T-cell (primary cell): ENCODE results near the gene CLEC4F. TPM values are rescaled to one million over a fixed set of nuclear protein-coding genes. Genes with fewer than 3 reads are reported as not detected.
A peak's percentile ranks its signal among the peaks of the same experiment; 100 is the strongest.

Source experiments
- ATAC-seq, 4 experiments: fragments of 200-7000 bp in 3 of 4; fragments of 150-1000 bp in 1 of 4; cut with Tn5 transposase; replicated peaks in 1 of 4; 1 replicate in 3 of 4; 2 replicates in 1 of 4; pipeline ENCODE4 v1.10.0; 2021; ENCODE audit warnings: moderate library complexity in 3 of 4, mild to moderate bottlenecking in 2 of 4, moderate number of reproducible peaks in 1 of 4
- CTCF ChIA-PET, 2 donors: fragments of 300-600 bp; sonication (Branson Sonifier 250); formaldehyde crosslinking; loops; one replicate each; lab custom pipeline; 2022; ENCODE audit warnings: antibody characterized with exemption in 2 of 2; lab: Charles Lee
- POLR2A ChIA-PET, 2 donors: fragments of 300-600 bp; sonication (Branson Sonifier 250); formaldehyde crosslinking; loops; one replicate each; lab custom pipeline; 2022; ENCODE audit warnings: antibody characterized with exemption in 2 of 2; lab: Charles Lee
- DNase-seq, 35 experiments: peaks; one replicate each; pipeline versions ENCODE4 v3.0.0 to v3.0.0-alpha.2; 2013 to 2023
- H3K27ac ChIP-seq: one replicate; pipeline ENCODE4 v1.5.1; 2013; ENCODE audit warnings: low read length
- H3K27me3 ChIP-seq, 2 experiments: replicated peaks in 1 of 2; 1 replicate in 1 of 2; 2 replicates in 1 of 2; pipeline versions ENCODE4 v1.6.1 to v1.7.0; 2013; ENCODE audit warnings: low read length in 1 of 2, mixed read lengths in 1 of 2; ENCODE audit not compliant: control insufficient read depth in 2 of 2, insufficient read depth in 2 of 2; ENCODE audit errors: extremely low read depth in 1 of 2
- H3K36me3 ChIP-seq, 2 donors: 1 replicate in 1 of 2; 2 replicates in 1 of 2; pipeline versions ENCODE4 v1.6.1 to v1.7.0; 2013; ENCODE audit warnings: low read length in 1 of 2; ENCODE audit not compliant: control insufficient read depth in 2 of 2, insufficient read depth in 1 of 2; ENCODE audit errors: extremely low read depth in 1 of 2
- H3K4me1 ChIP-seq, 2 experiments: 1 replicate in 1 of 2; 2 replicates in 1 of 2; pipeline versions ENCODE4 v1.6.1 to v1.7.0; 2013; ENCODE audit warnings: low read length in 2 of 2, mixed read lengths in 1 of 2; ENCODE audit not compliant: insufficient read depth in 2 of 2, control insufficient read depth in 1 of 2; ENCODE audit errors: extremely low read depth in 1 of 2
- H3K4me3 ChIP-seq, 2 donors: 1 replicate in 1 of 2; 2 replicates in 1 of 2; pipeline versions ENCODE4 v1.5.1 to v1.7.0; 2013; ENCODE audit warnings: mild to moderate bottlenecking in 2 of 2, low read length in 1 of 2, moderate library complexity in 1 of 2; ENCODE audit not compliant: control insufficient read depth in 1 of 2; ENCODE audit errors: extremely low read depth in 1 of 2
- H3K9me3 ChIP-seq: 2 replicates; pipeline ENCODE4 v1.7.0; 2013
- H3K27ac Mint-ChIP-seq, 2 donors: one replicate each; pipeline ENCODE4 v1.8.0; 2020 to 2021; ENCODE audit warnings: mild to moderate bottlenecking in 2 of 2, mixed read lengths in 2 of 2
- H3K27me3 Mint-ChIP-seq, 2 donors: one replicate each; pipeline ENCODE4 v1.8.0; 2021 to 2022; ENCODE audit warnings: mixed read lengths in 2 of 2
- H3K36me3 Mint-ChIP-seq: one replicate; pipeline ENCODE4 v1.8.0; 2021; ENCODE audit warnings: mixed read lengths
- H3K4me1 Mint-ChIP-seq, 3 donors: one replicate each; pipeline ENCODE4 v1.8.0; 2020 to 2022; ENCODE audit warnings: mixed read lengths in 3 of 3, mild to moderate bottlenecking in 1 of 3
- H3K4me3 Mint-ChIP-seq, 3 donors: one replicate each; pipeline ENCODE4 v1.8.0; 2020 to 2022; ENCODE audit warnings: mild to moderate bottlenecking in 3 of 3, mixed read lengths in 3 of 3, moderate library complexity in 3 of 3
- H3K9me3 Mint-ChIP-seq, 3 donors: one replicate each; pipeline ENCODE4 v1.8.0; 2020 to 2022; ENCODE audit warnings: mixed read lengths in 3 of 3
- WGBS: methylation state at CpG from one replicate; pipeline ENCODE4 v1.1.5; 2013; ENCODE audit warnings: missing lambda C conversion rate; ENCODE audit not compliant: insufficient coverage; 5-methylcytosine and 5-hydroxymethylcytosine counted together
- total RNA-seq, 35 experiments: library from RNA in 6 of 35; stranded (reverse) in 6 of 35; fragments of 120-200 nt in 1 of 35; gene quantifications; one replicate each; pipeline versions ENCODE4 v1.2.1 to v1.2.4 and lab custom pipeline; 2013 to 2026

Gene CLEC4F
- total RNA-seq (not detected), total RNA-seq (lab: John Stamatoyannopoulos, UW) (0 to 0.22 (median 0) reads per million in 29 experiments)
- total RNA-seq (2013) = not detected

GRCh38 chr2:70820499-70820898, at the start of gene CLEC4F:
CLEC4F (minus strand) TSS chr2:70820599; CDS start chr2:70820523, 76 bp downstream.
- Histone ChIP-seq H3K4me1 (peaks cover 2 to 14% of the 10 kb centered on the region in 2 experiments), H3K4me3 (no peak within 1 kb of the TSS), H3K27ac (no peak within 1 kb of the TSS), H3K9me3 (no peaks in the 10 kb centered on the region), H3K36me3 (no peaks in the 10 kb centered on the region), H3K27me3 (peaks cover 0 to 17% of the 10 kb centered on the region in 2 experiments)
- no peak within 1 kb of the TSS for H3K27ac Mint-ChIP-seq
- CTCF ChIA-PET = no interaction called here
- H3K9me3 Mint-ChIP-seq = no peaks in the 10 kb centered on the region
- peaks cover 8 to 14% of the 10 kb centered on the region in 2 donors for H3K27me3 Mint-ChIP-seq
- peaks cover 0 to 9% (median 0%) of the 10 kb centered on the region in 3 donors for H3K4me1 Mint-ChIP-seq
- 88% methylated on average over 7 of the region's 7 CpGs for WGBS
- POLR2A ChIA-PET = no interaction called here
- no peak within 1 kb of the TSS for H3K4me3 Mint-ChIP-seq
- ATAC-seq (no peak), DNase-seq (no peak)
- no peaks in the 10 kb centered on the region for H3K36me3 Mint-ChIP-seq

- ATAC-seq = no peak
- ChIA-PET CTCF (interaction anchor here (0.6 to 1.0 kb wide), 4 partner anchors 11 to 1676 kb away, joined by 3 to 4 read pairs (median 3); no protein-coding TSS in a partner anchor), POLR2A (no interaction called here)
- Histone ChIP-seq H3K27ac (no peak overlapping the region), H3K9me3 (no peaks in the 10 kb centered on the region), H3K36me3 (no peaks in the 10 kb centered on the region), H3K27me3 (peaks cover 6 to 44% of the 10 kb centered on the region in 2 experiments), H3K4me1 (peaks cover 0 to 9% of the 10 kb centered on the region in 2 experiments), H3K4me3 (no peak overlapping the region)
- Mint-ChIP-seq H3K27me3 (peaks cover 26 to 41% of the 10 kb centered on the region in 2 donors), H3K27ac (no peak overlapping the region), H3K4me1 (peaks cover 3 to 9% (median 6%) of the 10 kb centered on the region in 3 donors), H3K4me3 (no peak overlapping the region), H3K9me3 (no peaks in the 10 kb centered on the region), H3K36me3 (no peaks in the 10 kb centered on the region)
- WGBS = no CpG with 5 or more reads among the region's 1 CpG
- no peak for DNase-seq
These were observed 48.6 kb upstream of the CLEC4F start for GRCh38 chr2:70868970-70869369.

GRCh38 chr2:70861777-70862625, 41.6 kb upstream of the CLEC4F start:
- peaks cover 0 to 6% of the 10 kb centered on the region in 2 experiments for H3K4me1 ChIP-seq
- no peaks in the 10 kb centered on the region for H3K9me3 Mint-ChIP-seq
- no peaks in the 10 kb centered on the region for H3K9me3 ChIP-seq
- no peaks in the 10 kb centered on the region for H3K36me3 Mint-ChIP-seq
- H3K27me3 ChIP-seq = peaks cover 11 to 38% of the 10 kb centered on the region in 2 experiments
- 45% methylated on average over 16 of the region's 21 CpGs for WGBS
- peak overlapping the region in 1 of 2 donors; percentile 16 for H3K27ac Mint-ChIP-seq
- ATAC-seq (peak; percentile 58 to 80 (median 78)), DNase-seq (peak; percentile 13 to 84 (median 58))
- CTCF ChIA-PET = interaction anchor here in 1 of 2 donors (0.8 kb wide), 1 partner anchor 9 kb away, joined by 3 read pairs; no protein-coding TSS in a partner anchor
- POLR2A ChIA-PET = no interaction called here
- H3K27me3 Mint-ChIP-seq = peaks cover 31 to 37% of the 10 kb centered on the region in 2 donors
- no peak overlapping the region for H3K4me3 Mint-ChIP-seq
- peaks cover 3 to 6% (median 5%) of the 10 kb centered on the region in 3 donors for H3K4me1 Mint-ChIP-seq
- no peak overlapping the region for H3K27ac ChIP-seq
- no peaks in the 10 kb centered on the region for H3K36me3 ChIP-seq
- no peak overlapping the region for H3K4me3 ChIP-seq

GRCh38 chr2:70855667-70856066, 35.3 kb upstream of the CLEC4F start:
- peaks cover 5 to 9% of the 10 kb centered on the region in 2 experiments for H3K4me1 ChIP-seq
- H3K36me3 ChIP-seq = no peaks in the 10 kb centered on the region
- no peak overlapping the region for H3K27ac ChIP-seq
- WGBS = no CpG with 5 or more reads among the region's 1 CpG
- ATAC-seq (no peak), DNase-seq (no peak)
- no peak overlapping the region for H3K4me3 Mint-ChIP-seq
- H3K27me3 Mint-ChIP-seq = peaks cover 3 to 4% of the 10 kb centered on the region in 2 donors
- ChIA-PET CTCF (interaction anchor here in 1 of 2 donors (1.5 kb wide), 1 partner anchor 14 kb away, joined by 4 read pairs; no protein-coding TSS in a partner anchor), POLR2A (no interaction called here)
- H3K4me3 ChIP-seq = no peak overlapping the region
- peaks cover 5 to 8% of the 10 kb centered on the region in 2 experiments for H3K27me3 ChIP-seq
- H3K27ac Mint-ChIP-seq = no peak overlapping the region
- no peaks in the 10 kb centered on the region for H3K9me3 ChIP-seq
- H3K36me3 Mint-ChIP-seq = no peaks in the 10 kb centered on the region
- H3K4me1 Mint-ChIP-seq = peaks cover 16 to 22% (median 19%) of the 10 kb centered on the region in 3 donors
- no peaks in the 10 kb centered on the region for H3K9me3 Mint-ChIP-seq

GRCh38 chr2:70854411-70854810, 34.0 kb upstream of the CLEC4F start:
- no CpG with 5 or more reads among the region's 4 CpGs for WGBS
- CTCF ChIA-PET = no interaction called here
- Mint-ChIP-seq H3K4me1 (peaks cover 19 to 23% (median 19%) of the 10 kb centered on the region in 3 donors), H3K27ac (no peak overlapping the region), H3K9me3 (no peaks in the 10 kb centered on the region), H3K27me3 (no peaks in the 10 kb centered on the region), H3K4me3 (no peak overlapping the region), H3K36me3 (no peaks in the 10 kb centered on the region)
- H3K36me3 ChIP-seq = no peaks in the 10 kb centered on the region
- no peak overlapping the region for H3K27ac ChIP-seq
- ATAC-seq (no peak), DNase-seq (no peak)
- peaks cover 5 to 9% of the 10 kb centered on the region in 2 experiments for H3K4me1 ChIP-seq
- POLR2A ChIA-PET = no interaction called here
- H3K4me3 ChIP-seq = no peak overlapping the region
- peaks cover 0 to 5% of the 10 kb centered on the region in 2 experiments for H3K27me3 ChIP-seq
- H3K9me3 ChIP-seq = no peaks in the 10 kb centered on the region

- CTCF ChIA-PET = interaction anchor here (0.5 to 1.3 kb wide), 5 partner anchors 8 to 149 kb away, joined by 3 to 6 read pairs (median 3); no protein-coding TSS in a partner anchor
- H3K4me3 Mint-ChIP-seq = no peak overlapping the region
- WGBS = no CpG with 5 or more reads among the region's 1 CpG
These were observed 32.4 kb upstream of the CLEC4F start for GRCh38 chr2:70852824-70853223.

More at GRCh38 chr2:70852824-70853223, 32.4 kb upstream of the CLEC4F start:
- ATAC-seq (no peak), DNase-seq (no peak)
- H3K36me3 Mint-ChIP-seq = no peaks in the 10 kb centered on the region
- Histone ChIP-seq H3K27ac (no peak overlapping the region), H3K9me3 (no peaks in the 10 kb centered on the region), H3K27me3 (no peaks in the 10 kb centered on the region), H3K36me3 (no peaks in the 10 kb centered on the region), H3K4me3 (no peak overlapping the region), H3K4me1 (peaks cover 5 to 9% of the 10 kb centered on the region in 2 experiments)
- H3K27ac Mint-ChIP-seq = no peak overlapping the region
- POLR2A ChIA-PET = no interaction called here
- no peaks in the 10 kb centered on the region for H3K9me3 Mint-ChIP-seq
- peaks cover 19 to 23% (median 19%) of the 10 kb centered on the region in 3 donors for H3K4me1 Mint-ChIP-seq
- H3K27me3 Mint-ChIP-seq = no peaks in the 10 kb centered on the region
